NCI-H2107 (cell line): Measurements from ENCODE around the gene SVOP.
A peak's percentile ranks its signal among the peaks of the same experiment; 100 is the strongest.
"Not testable (repeated sequence)": the region's sequence is repeated elsewhere in the genome, so short reads cannot be mapped to it uniquely, and the experiment has no call there.

ENCODE experiments used
- DNase-seq: peaks from one replicate; lab custom pipeline; 2025; lab: John Stamatoyannopoulos, UW

The SVOP gene

GRCh38 chr12:109020796-109021380 lies at the start of gene SVOP:
SVOP (minus strand) TSS chr12:109021068; CDS start chr12:109020868, 200 bp downstream.
- peak; percentile 69 for DNase-seq

- peak; percentile 43 for DNase-seq
These were observed 48.7 kb upstream of the SVOP start for GRCh38 chr12:109069307-109070271.

- DNase-seq = no peak
These were observed 45.0 kb upstream of the SVOP start for GRCh38 chr12:109065853-109066193.

DNA sequence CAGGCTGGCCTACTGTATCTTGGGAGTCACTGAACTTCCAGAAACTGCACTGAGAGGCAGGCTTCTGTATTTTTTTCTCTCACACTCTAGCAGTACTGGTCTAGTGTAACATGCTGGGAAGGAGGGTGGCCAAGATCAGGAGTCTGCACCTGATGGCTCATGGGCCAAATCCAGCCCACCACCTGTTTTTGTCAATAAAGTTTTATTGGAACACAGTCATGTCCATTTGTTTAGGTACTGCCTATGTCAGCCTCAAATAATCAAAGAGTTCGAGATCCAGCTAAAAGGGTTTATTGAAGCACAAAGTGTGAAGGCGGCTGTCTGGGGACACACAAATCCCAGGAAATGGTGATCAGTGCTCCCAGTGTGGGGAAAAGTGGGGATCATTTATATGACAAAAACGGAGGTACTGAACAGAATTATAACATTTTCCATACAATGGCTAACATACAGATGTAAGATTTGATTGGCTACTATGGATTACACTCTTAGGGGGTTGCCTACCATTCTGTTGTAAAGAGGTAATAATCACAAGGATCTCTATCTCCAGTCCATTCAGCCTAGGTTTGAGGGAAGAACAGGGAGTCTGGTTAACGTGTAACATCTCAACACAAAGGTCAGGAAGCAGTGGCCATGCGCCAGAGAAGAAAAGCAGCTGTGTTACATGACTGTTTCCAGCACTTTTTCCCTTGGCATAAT lies 44.4 kb upstream of the SVOP start:
- no peak for DNase-seq

GRCh38 chr12:109064143-109064542 lies 43.3 kb upstream of the SVOP start:
- DNase-seq = no peak

- DNase-seq = no peak
These were observed 37.9 kb upstream of the SVOP start for GRCh38 chr12:109058773-109059172.

DNA sequence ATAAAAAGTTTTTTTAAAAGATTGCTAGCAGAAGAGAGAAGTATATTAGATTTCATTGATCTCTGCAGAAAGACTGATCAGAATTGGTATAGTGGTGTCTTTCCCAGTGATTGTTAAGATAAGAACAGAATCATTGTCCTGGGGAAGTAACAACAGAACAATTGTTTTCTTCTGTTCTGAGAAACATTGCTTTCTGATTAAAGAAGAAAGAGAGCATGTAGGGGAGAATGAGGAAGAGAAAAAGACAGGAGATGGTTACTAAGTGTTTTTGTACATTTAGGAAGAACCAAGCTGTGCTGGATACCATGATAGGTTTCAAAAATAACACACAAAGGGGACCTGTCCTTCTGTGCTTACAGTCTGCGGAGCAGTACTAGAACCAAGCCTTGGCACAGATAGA lies 36.5 kb upstream of the SVOP start:
- no peak for DNase-seq

DNA sequence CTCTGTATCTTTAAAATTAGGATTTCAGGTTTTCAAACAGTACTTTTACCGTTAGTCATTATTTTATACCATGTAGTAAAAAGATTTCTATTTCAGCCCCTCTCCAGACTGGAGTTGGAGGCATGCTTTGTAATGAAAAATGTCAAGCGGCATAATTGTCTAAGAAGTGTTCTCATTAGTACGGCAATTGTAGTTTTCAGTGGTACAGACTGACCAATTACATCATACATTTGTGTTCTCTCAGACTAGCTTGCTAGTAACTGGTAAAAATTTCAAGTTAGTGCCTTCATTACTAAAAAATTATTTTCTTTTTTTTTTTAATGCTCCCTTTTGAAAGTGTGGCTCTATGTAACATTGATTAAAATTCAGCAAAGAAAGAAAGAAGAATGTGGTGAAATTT lies 36.0 kb upstream of the SVOP start:
- no peak for DNase-seq

DNA sequence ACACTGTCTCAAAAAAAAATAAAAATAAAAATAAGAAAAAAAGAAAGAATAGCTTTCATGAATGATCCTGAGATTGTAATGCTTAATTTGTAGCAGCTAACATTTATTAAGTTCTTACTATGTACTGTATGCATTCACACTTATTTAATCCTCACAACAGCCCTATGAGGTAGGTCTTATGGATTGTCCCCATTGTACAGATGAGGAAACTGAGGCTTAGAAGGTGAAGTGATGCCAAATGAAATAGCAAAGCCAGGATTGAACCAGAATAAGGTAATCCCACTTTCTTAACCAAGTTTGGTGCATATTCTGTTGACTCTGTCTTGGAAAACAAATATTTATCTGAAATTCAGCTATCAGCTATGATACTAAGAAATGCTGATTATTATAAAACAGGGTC lies 33.7 kb upstream of the SVOP start:
- no peak for DNase-seq

GRCh38 chr12:109054124-109054513 lies 33.3 kb upstream of the SVOP start:
- not testable (repeated sequence) for DNase-seq

- no peak for DNase-seq
These were observed 32.7 kb upstream of the SVOP start for GRCh38 chr12:109053382-109054123.

DNA sequence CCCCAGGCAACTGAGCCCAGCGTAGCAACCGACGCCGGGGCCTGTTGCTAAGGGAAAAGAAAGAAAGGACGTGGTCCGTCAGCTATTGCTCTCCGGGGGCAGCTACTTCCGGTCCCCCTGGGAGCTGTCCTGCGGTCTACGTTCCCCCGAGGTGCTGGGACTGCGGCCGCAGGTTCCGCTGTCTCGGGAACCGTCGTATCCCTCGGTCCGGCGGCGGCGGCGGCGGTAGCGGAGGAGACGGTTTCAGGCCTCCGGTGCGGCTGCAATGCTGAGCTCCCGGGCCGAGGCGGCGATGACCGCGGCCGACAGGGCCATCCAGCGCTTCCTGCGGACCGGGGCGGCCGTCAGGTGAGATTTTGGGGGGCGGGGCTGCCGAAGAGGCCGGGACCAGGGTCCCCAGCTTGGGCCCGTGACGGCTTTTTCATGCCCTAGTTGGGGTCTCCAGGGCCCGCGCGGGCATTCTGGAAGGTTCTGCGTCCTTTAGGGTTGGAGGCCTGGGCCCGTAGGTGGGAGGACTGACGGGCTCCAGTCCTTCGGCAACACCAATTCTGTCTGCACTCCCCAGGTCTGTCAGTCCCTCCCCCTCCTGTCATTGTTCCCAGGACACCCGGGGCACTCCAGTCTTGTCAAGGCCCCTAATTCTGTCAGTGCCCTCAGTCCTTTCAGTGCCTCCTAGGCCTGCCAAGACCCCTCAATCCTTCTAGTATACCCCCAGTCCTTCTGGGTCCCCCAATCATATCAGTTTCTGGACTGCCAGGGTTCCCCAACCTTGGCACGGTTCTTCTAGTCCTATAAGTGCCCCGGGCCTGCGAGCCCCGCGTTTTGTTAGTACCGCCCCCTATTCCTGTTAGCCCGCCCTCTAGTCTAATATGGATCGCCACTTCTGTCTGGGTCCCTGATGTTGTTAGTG lies 31.8 kb upstream of the SVOP start, which contains the start of gene USP30:
TSS of gene USP30 (plus strand) at position 163 of the 910 bp plus-strand sequence. CDS start at position 266, 103 bp downstream.
- peak; percentile 72 for DNase-seq

- DNase-seq = no peak
These were observed 31.2 kb upstream of the SVOP start for GRCh38 chr12:109052097-109052413.

GRCh38 chr12:109049794-109050193 lies 28.9 kb upstream of the SVOP start:
- DNase-seq = not testable (repeated sequence)

GRCh38 chr12:109048706-109049105 lies 27.8 kb upstream of the SVOP start:
- not testable (repeated sequence) for DNase-seq

DNA sequence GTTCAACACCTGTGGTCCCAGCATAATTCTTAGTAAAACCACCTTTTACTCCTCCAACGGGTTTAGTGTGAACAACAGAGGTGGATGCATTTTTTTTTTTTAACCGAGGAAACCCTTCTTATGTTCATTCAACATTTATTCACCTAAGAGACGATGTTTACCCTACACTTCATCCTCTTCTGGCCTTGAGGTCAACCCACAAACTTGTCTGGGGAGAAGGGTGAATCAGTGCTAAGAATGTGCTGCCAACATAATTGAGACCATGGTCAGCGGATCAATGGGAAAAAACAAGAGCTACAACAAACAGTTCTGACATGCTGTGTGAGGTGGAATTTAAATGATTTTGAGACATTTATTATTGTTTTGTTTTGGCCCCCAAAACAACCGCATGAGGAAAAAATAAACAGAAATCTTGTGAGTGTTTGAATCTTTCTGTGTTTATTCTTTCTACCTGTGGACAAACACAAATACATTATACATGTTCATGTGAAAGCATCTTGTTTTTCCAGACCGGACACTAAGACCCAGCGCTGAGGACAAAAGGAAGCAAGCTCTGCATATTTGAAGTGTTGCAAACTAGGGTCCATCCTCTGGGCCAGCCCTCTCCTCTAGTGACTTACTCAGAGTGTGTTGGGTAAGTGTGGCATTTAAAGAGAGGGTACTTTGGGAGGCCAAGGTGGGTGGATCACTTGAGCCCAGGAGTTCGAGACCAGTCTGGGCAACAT lies 26.4 kb upstream of the SVOP start:
- DNase-seq = no peak

- no peak for DNase-seq
These were observed 23.4 kb upstream of the SVOP start for GRCh38 chr12:109044241-109044640.

DNA sequence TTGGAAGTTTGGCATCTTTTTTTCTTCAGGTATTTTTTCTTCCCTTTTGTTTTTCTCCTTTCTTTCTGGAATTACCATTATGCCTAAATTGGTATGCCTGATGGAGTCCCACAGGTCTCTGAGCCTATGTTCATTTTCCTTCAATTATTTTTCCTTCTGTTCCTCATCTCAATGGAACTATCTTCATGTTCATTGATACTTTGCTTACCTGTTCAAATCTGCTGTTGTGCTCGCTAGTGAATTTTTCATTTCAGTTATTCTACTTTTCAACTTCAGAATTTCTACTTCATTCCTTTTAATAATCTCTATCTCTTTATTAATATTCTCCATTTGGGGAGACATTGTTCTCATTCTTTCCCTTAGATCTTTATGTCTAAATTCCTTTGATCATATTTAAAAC lies 16.1 kb upstream of the SVOP start:
- DNase-seq = no peak

GRCh38 chr12:109033239-109034196 lies 12.7 kb upstream of the SVOP start:
- peak; percentile 14 for DNase-seq
